GM10248 (cell line): ENCODE results near the gene GRM3.

ENCODE experiments used
- CTCF ChIA-PET: fragments of 300-600 bp; sonication (Branson Sonifier 250); formaldehyde crosslinking; extraction: SDS; loops from one replicate; lab custom pipeline; 2021; ENCODE audit warnings: antibody characterized with exemption; lab: Yijun Ruan, JAX
- POLR2A ChIA-PET: fragments of 350-650 bp; sonication (Branson Sonifier 250); formaldehyde crosslinking; extraction: SDS; loops from one replicate; lab custom pipeline; 2020; ENCODE audit warnings: antibody characterized with exemption; lab: Yijun Ruan, JAX
- DNase-seq: peaks from one replicate; pipeline ENCODE4 v3.0.0; 2012; ENCODE audit errors: extremely low spot score
- TF ChIP-seq, protein P1 (sequence below): IDR thresholded peaks from 2 replicates; pipeline ENCODE4 v1.5.1; 2012; ENCODE audit warnings: mild to moderate bottlenecking, low read depth; ENCODE audit errors: extremely low read depth, missing control alignments, control extremely low read depth

Gene GRM3

DNA sequence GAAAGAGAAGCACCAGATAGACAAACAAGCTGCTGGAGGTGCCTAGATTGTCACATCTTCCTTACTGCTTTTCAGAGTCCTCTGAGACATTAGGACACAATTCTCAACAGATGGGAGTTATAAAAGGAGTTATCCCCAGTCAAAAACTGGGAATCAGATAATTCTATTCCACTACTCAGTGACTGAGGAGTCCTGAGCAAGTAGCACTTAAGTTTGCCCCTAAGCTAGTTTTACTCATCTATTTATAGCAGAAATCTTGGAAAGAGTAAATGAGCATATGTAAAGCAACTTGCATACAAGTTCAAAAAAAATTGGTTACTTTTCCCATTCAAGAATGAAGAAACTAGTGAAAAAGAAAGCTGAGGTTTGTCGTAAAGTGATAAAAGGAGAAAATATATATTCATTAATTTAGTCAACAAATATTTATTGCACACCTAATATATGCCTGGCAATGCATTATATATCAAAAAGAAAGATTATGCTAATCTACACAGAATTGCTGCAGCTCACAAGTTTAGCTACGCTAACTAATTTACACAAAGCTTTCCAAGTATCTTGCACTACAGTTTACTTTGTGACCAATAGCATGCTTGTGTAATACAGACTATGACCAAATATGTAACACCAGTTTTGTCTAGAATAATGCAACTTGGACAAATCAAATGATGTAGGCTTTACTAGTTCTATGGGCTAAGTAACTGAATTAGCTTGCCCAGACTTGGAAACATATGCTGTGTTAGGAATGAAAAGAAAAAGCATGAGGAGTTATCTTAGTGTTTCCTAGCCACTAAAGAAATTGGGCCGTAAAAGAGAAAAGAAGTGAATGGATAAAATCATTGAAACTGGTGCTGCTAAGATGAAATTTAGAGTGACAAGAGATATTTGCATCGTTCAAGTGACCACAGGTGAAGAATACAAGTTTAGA is 106.3 kb downstream of the GRM3 start:
- ChIA-PET POLR2A (no interaction called here), CTCF (interaction anchor here (1.0 to 1.9 kb wide), 8 partner anchors 8 to 382 kb away, joined by 3 to 8 read pairs (median 4); no protein-coding TSS in a partner anchor)
- no peak for DNase-seq
- TF ChIP-seq, protein P1, sequence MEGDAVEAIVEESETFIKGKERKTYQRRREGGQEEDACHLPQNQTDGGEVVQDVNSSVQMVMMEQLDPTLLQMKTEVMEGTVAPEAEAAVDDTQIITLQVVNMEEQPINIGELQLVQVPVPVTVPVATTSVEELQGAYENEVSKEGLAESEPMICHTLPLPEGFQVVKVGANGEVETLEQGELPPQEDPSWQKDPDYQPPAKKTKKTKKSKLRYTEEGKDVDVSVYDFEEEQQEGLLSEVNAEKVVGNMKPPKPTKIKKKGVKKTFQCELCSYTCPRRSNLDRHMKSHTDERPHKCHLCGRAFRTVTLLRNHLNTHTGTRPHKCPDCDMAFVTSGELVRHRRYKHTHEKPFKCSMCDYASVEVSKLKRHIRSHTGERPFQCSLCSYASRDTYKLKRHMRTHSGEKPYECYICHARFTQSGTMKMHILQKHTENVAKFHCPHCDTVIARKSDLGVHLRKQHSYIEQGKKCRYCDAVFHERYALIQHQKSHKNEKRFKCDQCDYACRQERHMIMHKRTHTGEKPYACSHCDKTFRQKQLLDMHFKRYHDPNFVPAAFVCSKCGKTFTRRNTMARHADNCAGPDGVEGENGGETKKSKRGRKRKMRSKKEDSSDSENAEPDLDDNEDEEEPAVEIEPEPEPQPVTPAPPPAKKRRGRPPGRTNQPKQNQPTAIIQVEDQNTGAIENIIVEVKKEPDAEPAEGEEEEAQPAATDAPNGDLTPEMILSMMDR: no peak

DNA sequence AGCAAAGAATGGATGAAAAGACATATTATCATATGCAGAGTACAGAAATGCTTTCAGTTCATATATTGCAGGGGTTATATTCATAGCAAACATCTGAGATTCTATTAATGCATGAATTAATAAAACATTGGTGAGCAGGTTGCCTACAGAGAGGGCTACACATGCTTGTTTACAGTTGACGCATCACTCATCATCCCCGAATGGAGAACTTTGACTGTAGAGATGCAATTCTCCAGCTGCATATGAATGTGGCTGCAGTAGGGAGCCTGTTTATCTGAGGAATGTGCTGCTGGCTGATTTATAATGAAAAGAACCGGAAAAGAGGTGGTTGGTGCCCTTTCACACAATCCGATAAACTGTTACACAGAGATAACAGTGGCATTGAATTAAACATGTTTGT is 116.5 kb downstream of the GRM3 start:
- no peak for DNase-seq
- TF ChIP-seq, protein P1: no peak
- ChIA-PET CTCF (interaction anchor here (1.0 kb wide), 1 partner anchor 11 kb away, joined by 4 read pairs; no protein-coding TSS in a partner anchor), POLR2A (no interaction called here)

DNA sequence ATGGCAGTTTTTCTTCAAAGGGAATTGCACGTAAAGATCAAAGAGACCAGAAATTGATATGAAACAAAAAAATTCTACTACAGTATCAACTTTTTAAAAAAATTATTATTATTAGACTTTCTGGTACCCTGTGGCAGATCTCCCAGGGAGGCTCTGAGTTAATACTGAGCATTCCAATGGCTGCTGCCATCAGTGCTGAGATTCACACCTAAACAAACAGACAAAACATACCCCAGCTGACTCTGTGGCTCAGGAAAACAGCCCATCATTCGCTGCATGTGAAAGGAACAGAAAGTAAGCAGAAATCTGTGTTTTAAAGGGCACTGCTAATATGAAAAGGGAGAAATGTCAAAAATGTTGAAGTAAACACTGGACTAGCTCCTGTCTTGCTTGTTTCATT is 118.4 kb downstream of the GRM3 start:
- DNase-seq: no peak
- TF ChIP-seq, protein P1: no peak
- ChIA-PET CTCF (interaction anchor here (0.9 to 1.5 kb wide), 2 partner anchors 10 to 53 kb away, joined by 4 to 5 read pairs; no protein-coding TSS in a partner anchor), POLR2A (no interaction called here)

DNA sequence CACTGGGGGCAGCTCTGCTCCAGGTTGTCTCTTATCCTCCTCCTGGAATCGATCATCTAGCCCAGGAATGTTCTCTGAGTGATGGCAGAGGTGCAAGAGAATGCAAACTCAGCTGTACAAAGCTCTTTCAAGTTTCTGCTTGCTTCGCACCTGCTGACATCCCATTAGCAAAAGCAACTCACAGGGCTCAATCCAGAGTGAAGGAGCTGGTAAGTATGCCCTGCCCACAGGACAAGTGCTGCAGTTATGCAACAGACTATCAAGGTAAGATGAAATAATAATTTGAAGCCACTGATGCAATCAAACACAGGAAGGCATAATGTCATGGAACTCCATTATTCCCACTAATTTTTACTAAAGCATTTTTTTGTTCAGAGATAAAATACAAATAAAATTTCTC is 122.2 kb downstream of the GRM3 start:
- no peak for DNase-seq
- TF ChIP-seq, protein P1: no peak
- ChIA-PET CTCF (interaction anchor here (0.7 to 1.8 kb wide), 8 partner anchors 10 to 80 kb away, joined by 3 to 7 read pairs (median 3); no protein-coding TSS in a partner anchor), POLR2A (no interaction called here)

DNA sequence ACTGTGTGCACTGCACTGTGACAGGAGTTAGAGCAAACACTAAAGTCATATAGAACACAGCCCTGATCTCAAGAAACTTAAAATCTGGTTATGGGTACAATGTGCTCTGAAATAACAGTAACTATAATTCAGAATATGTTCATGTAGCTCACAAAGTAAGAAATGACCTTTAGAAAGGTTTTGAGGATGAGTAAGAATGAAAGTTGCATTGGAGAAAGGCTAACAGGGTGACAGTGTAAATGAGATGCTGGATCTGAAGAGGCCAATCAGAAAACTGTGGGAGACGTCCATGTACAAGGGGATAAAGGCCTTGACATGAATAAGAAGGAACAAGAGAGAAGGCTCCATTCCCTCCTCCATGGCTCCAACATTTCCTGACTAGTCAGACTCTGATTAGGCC is 124.7 kb downstream of the GRM3 start:
- DNase-seq: no peak
- POLR2A ChIA-PET: no interaction called here
- TF ChIP-seq, protein P1: no peak
- CTCF ChIA-PET: interaction anchor here (1.1 to 1.6 kb wide), 4 partner anchors 18 to 100 kb away, joined by 3 to 5 read pairs (median 4); no protein-coding TSS in a partner anchor

DNA sequence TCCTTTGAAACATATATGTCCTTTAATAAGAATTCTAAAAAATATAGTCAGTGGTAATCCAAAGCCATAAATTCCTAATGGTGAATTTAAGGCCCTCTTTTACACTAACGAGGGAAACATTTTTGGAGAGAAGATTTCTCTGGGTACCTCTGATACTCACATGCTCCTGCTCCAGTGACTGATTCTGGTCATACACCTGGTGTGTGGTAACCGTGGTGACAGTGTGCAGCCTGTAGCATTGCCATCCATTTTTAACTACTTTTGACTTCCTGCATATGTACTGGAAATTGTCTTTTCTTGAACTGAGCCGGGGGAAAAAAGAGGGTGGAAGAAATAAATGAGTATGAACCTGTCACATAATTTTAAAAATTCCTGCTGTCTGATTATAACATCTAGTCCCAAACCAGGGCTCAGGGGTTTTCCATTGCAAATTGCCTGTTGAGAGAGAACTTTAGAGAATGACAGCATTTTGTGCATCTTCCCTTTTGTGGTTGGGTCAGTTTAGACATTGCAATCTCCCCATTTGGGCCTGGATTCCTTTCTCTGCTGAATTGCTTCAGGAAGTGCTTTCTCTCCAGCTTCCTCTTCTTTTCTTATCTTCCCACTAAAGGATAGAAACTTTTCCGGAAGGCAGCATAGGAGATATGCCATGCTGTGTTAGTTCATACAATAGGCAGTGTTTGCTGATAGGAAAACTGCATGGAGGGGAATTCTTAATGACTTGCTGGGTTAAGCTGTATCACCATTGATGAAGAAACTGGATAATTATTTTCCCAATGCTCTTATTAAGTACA is 125.5 kb downstream of the GRM3 start:
- ChIA-PET CTCF (interaction anchor here (1.1 to 1.8 kb wide), 7 partner anchors 18 to 101 kb away, joined by 3 to 5 read pairs (median 4); no protein-coding TSS in a partner anchor), POLR2A (no interaction called here)
- DNase-seq: no peak
- TF ChIP-seq, protein P1: no peak
